Activated T-cell treated with anti-CD3 and anti-CD28 coated beads, Interleukin-2, amount 50 U/mL, for 72 hours (primary cell): ENCODE results near the gene IZUMO4. TPM values are rescaled to one million over a fixed set of nuclear protein-coding genes. Genes with fewer than 3 reads are reported as not detected.

Experiments used
- ATAC-seq, 2 donors: fragments of 150-1000 bp; cut with Tn5 transposase; replicated peaks in 1 of 2; 2 replicates each; pipeline ENCODE4 v1.10.0; 2021; ENCODE audit warnings: moderate library complexity in 2 of 2, mild to moderate bottlenecking in 1 of 2
- DNase-seq, 2 donors: peaks; one replicate each; pipeline ENCODE4 v3.0.0; 2021 to 2022; ENCODE audit warnings: mixed read lengths in 1 of 2
- H3K27ac Mint-ChIP-seq: one replicate; pipeline ENCODE4 v1.8.0; 2022; ENCODE audit warnings: mild to moderate bottlenecking, moderate library complexity, mixed read lengths
- H3K27me3 Mint-ChIP-seq: one replicate; pipeline ENCODE4 v1.8.0; 2022; ENCODE audit warnings: low read depth, mixed read lengths
- H3K36me3 Mint-ChIP-seq, 2 donors: one replicate each; pipeline ENCODE4 v1.8.0; 2022; ENCODE audit warnings: mixed read lengths in 2 of 2, mild to moderate bottlenecking in 1 of 2; ENCODE audit not compliant: insufficient read depth in 2 of 2
- H3K4me1 Mint-ChIP-seq: one replicate; pipeline ENCODE4 v1.8.0; 2022; ENCODE audit warnings: low read depth, mixed read lengths
- H3K4me3 Mint-ChIP-seq, 2 donors: one replicate each; pipeline ENCODE4 v1.8.0; 2022; ENCODE audit warnings: mild to moderate bottlenecking in 2 of 2, mixed read lengths in 2 of 2, moderate library complexity in 2 of 2
- H3K9me3 Mint-ChIP-seq, 2 donors: one replicate each; pipeline ENCODE4 v1.8.0; 2022; ENCODE audit warnings: mixed read lengths in 2 of 2
- total RNA-seq, 2 donors: library from RNA; stranded (reverse); gene quantifications; one replicate each; pipeline ENCODE4 v1.2.3, GENCODE V29; 2022

IZUMO4 gene
- total RNA-seq, 2 donors from 2014 or later = 28.5 to 36.9 TPM

DNA sequence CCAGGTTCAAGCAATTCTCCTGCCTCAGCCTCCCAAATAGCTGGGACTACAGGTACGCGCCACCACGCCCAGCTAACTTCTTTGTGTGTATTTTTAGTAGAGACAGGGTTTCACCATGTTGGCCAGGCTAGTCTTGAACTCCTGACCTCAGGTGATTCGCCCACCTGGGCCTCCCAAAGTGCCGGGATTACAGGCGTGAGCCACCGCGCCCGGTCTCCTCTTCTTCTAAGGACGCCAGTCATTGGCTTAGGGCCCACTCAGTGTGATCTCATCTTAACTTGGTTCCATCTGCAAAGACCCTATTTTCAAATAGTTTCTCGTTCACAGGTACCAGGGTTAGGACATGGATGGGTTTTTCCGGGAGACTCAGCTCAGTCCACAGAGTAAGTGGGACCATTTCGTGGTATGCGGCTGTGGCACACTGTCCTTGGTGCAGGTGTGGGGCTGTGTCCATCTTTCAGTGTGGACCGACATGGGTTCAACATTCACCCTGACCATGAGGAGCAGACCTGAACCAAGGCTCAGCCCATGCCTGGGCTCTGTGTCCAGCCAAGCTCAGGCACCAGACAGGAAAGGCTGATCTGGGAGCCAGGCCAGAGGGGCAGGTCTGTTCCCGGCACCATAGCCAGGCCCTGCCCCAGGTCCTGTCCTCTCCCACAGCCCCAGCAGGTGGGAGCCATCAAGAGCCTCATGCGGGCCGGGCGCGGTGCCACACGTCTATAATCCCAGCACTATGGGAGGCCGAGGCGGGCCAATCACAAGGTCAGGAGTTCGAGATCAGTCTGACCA, 42.9 kb upstream of the IZUMO4 start:
- Mint-ChIP-seq H3K27ac (peak overlapping the region; percentile 50), H3K36me3 (peaks cover 0 to 1% of the 10 kb centered on the region in 2 donors), H3K9me3 (no peaks in the 10 kb centered on the region), H3K27me3 (no peaks in the 10 kb centered on the region), H3K4me3 (no peak overlapping the region), H3K4me1 (peaks cover 39% of the 10 kb centered on the region)
- ATAC-seq (no peak), DNase-seq (no peak)

DNA sequence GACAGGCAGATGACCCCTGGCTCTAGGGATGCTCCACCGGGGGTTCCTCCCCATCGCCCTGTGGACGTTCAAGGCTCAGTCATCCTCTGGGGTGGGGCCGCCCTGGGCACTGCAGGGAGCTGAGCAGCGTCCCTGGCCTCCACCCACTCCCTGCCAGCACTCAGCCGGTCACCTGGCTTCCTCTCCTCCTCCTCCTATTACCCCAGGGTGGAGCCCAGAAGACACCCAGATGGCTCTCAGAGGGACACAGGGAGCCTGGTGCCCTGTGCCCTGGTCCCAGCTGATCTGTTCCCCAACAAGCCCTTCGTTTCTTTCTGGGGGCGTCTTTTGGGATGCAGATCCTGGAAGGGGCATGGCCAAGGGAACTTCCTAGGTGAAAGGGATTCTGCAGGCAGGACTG, 42.0 kb upstream of the IZUMO4 start:
- Mint-ChIP-seq H3K9me3 (no peaks in the 10 kb centered on the region), H3K27me3 (no peaks in the 10 kb centered on the region), H3K4me3 (no peak overlapping the region), H3K4me1 (peaks cover 35% of the 10 kb centered on the region), H3K27ac (no peak overlapping the region), H3K36me3 (peaks cover 0 to 1% of the 10 kb centered on the region in 2 donors)
- ATAC-seq = no peak
- no peak for DNase-seq

GRCh38 chr19:2055931-2056836, 40.5 kb upstream of the IZUMO4 start:
- peak in 1 of 2 donors; percentile 49 for DNase-seq
- Mint-ChIP-seq H3K4me3 (peak overlapping the region; percentile 73 to 75), H3K27ac (peak overlapping the region; percentile 95), H3K9me3 (no peaks in the 10 kb centered on the region), H3K36me3 (peaks cover 0 to under 1% of the 10 kb centered on the region in 2 donors), H3K4me1 (peaks cover 43% of the 10 kb centered on the region), H3K27me3 (no peaks in the 10 kb centered on the region)
- peak in 1 of 2 donors; percentile 19 for ATAC-seq

DNA sequence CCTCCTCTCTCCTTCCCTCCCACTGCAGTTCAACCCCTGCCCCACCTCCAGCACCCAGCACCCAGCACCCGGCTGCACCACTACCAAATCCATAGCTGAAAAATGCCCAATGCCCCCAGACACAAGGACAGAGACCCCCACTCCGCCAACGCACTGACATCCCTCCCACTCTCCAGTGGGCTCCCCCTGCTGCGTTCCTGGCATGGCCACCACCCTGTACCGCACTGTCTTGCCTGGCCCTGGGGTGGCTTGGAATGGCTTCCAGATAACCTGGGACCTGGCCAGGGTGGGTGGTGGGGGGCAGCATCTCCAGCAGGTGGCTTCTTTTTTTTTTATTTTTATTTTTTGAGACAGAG, 39.9 kb upstream of the IZUMO4 start:
- H3K27ac Mint-ChIP-seq = peak overlapping the region; percentile 83
- no peak for ATAC-seq
- peak overlapping the region; percentile 54 to 66 for H3K4me3 Mint-ChIP-seq
- no peak for DNase-seq
- no peaks in the 10 kb centered on the region for H3K36me3 Mint-ChIP-seq
- H3K27me3 Mint-ChIP-seq = no peaks in the 10 kb centered on the region
- peaks cover 39% of the 10 kb centered on the region for H3K4me1 Mint-ChIP-seq
- H3K9me3 Mint-ChIP-seq = no peaks in the 10 kb centered on the region

DNA sequence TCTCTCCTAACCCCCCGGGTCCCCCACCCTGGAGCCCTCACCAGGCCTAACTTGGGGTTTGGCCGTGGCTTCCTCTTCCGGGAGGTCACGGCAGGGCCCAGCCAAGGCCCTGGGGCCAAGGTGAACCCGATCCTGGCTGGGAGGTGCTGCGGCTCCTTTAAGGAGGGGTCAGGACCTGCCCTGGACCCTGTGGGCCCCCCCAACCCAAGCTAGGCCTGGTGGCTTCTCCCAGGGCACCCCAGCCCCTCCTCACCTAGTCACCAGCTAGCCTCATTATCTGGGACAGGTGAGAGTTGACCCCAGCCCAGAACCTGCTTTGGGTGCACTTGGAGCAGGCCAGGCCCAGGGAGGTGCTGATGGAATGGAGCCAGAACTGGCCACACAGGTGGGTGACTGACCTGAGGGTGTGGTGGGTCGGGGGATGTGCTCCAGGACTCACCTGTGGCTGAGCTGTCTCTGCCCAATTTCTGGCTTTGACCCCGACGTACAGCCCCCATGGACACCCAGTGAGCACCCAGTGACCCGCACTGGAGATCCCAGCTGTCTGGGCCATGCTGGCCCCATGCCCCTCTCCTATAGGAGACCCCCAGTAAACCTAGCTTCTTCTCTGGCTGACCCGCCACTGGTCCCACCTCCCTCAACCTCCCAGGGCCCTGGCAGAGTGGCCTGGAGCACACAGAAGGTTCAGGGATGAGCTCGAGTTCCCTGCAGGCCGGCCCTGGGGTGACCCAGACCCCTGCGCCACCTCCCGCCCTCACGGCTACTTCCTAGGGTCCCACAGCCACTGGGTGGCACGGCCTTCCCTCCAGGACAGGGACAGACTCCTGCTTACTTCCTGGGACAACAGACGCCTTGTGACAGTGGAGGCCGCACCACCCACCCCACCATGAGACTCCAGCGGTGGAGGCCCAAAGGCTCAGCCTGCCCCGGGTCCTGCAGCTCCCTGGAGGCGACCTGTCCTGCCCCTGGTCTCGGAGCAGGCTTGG, 38.9 kb upstream of the IZUMO4 start:
- no peaks in the 10 kb centered on the region for H3K36me3 Mint-ChIP-seq
- no peaks in the 10 kb centered on the region for H3K27me3 Mint-ChIP-seq
- no peak overlapping the region for H3K27ac Mint-ChIP-seq
- ATAC-seq (no peak), DNase-seq (no peak)
- H3K4me3 Mint-ChIP-seq = peak overlapping the region in 1 of 2 donors; percentile 66
- H3K4me1 Mint-ChIP-seq = peaks cover 39% of the 10 kb centered on the region
- H3K9me3 Mint-ChIP-seq = no peaks in the 10 kb centered on the region

DNA sequence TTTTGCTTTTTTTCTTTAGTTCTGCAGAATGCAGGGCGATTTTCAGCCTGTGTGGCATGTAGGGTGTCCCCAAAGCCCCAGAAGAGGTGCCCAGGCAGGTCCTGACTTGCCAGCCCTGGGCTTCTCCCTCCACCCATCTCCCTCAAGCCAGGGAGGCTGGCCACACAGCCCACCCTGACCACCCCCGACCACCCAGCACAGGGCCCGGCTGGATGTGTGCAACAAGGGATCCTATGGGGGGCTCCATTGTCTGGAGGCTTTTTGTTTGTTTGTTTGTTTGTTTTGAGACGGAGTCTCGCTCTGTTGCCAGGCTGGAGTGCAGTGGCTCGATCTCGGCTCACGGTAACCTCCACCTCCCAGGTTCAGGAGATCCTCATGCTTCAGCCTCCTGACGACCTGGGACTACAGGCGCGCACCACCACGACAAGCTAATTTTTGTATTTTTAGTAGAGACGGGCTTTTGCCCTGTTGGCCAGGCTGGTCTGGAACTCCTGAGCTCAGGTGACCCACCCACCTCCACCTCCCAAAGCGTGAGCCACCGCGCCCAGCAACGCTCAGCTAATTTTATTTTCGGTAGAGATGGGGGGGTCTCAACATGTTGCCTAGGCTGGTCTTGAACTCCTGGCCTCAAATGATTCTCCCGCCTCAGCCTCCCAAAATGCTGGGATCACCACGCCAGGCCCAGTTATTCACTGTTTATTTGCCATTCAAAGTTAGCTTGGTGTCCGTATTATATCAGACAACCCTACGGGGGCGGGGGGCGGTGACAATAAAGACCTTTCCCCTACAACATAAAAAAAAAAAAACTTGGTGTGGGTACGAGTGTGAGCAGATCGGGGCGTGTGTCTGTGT, 37.9 kb upstream of the IZUMO4 start:
- H3K27ac Mint-ChIP-seq = peak overlapping the region; percentile 85
- no peaks in the 10 kb centered on the region for H3K36me3 Mint-ChIP-seq
- H3K4me1 Mint-ChIP-seq = peaks cover 40% of the 10 kb centered on the region
- ATAC-seq (no peak), DNase-seq (no peak)
- H3K27me3 Mint-ChIP-seq = no peaks in the 10 kb centered on the region
- no peaks in the 10 kb centered on the region for H3K9me3 Mint-ChIP-seq
- H3K4me3 Mint-ChIP-seq = peak overlapping the region; percentile 56 to 67

- peak overlapping the region; percentile 97 for H3K27ac Mint-ChIP-seq
- no peaks in the 10 kb centered on the region for H3K27me3 Mint-ChIP-seq
- H3K4me1 Mint-ChIP-seq = peaks cover 40% of the 10 kb centered on the region
- H3K36me3 Mint-ChIP-seq = no peaks in the 10 kb centered on the region
- ATAC-seq (no peak), DNase-seq (no peak)
- H3K4me3 Mint-ChIP-seq = peak overlapping the region; percentile 91 to 94
- no peaks in the 10 kb centered on the region for H3K9me3 Mint-ChIP-seq
These were observed 37.1 kb upstream of the IZUMO4 start for GRCh38 chr19:2059422-2060201.

DNA sequence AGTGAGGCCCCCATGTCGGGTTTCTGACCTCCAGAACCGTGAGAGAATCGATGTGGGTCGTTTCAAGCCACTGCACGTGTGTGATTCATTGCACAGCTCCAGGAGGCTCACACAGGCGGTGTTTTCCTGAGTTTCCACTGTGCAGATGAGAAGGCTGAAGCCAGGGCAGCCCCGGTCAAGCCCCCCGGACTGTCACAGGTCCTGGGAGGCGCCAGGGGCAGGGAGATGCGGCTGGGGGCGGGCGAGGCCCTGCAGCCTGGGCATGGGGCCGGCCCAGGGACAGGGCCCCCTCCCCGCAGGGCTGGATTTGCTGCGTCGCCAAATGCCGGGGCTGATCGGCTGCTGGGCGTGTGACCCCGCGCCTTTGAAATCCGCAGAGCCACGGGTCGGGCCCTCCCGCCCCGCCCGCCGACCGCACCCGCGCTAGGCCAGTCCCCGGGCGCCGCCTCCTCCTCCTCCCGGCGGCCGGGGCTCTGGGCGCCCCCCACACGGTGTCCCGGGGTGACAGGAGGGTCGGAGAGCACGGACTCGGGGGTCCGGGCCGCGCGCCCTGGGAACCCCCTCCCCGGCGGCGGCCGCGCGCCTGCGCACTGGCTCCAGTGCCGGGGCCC, 35.7 kb upstream of the IZUMO4 start:
- Mint-ChIP-seq H3K9me3 (no peaks in the 10 kb centered on the region), H3K27ac (peak overlapping the region; percentile 97), H3K27me3 (no peaks in the 10 kb centered on the region), H3K4me1 (peaks cover 31% of the 10 kb centered on the region), H3K36me3 (no peaks in the 10 kb centered on the region), H3K4me3 (peak overlapping the region; percentile 91 to 94)
- peak; percentile 60 to 64 for ATAC-seq
- peak in 1 of 2 donors; percentile 72 for DNase-seq

DNA sequence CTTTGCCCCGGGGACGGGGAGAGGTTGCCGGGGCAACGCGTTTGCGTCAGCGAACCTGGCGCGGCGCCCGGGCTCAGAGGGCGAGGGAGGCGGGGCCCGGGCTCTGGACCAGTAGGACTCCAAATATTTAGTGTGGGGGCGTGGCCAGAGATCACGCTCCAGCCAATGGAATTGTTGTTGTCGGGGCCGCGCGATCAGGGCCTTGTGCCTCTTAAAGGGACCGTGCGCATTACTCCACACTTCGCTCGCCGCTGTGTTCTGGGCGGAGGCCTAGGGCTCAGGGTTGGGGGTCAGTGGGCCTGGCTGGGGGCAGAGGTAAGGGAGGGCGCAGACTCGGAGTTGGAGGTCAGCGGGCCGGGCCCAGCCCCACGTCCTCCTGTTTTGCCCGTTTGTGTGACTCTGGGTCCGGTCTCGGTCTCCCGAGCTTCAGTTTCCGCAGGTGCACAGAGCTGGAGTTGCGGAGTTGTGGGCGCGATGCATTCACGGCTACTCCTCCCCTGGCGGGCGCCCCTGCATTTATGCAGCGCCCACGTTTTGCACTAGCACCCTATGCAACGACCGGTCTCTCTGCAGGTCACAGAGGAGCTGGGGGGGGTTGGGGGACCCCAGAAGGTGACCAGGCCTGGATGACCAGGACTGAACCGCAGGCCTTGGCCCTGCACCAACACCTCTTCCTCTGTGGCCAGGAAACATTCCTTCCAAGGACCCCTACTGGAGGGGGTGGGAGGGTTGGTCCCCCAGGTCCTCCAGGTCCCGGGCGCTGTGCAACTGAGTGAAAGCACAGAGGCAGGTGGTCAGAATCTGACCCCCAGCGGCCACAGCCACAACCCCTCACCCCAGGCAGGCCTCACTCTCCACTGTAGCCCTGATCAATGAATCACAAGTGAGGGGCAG, 35.0 kb upstream of the IZUMO4 start:
- H3K4me3 Mint-ChIP-seq = peak overlapping the region; percentile 89 to 91

DNA sequence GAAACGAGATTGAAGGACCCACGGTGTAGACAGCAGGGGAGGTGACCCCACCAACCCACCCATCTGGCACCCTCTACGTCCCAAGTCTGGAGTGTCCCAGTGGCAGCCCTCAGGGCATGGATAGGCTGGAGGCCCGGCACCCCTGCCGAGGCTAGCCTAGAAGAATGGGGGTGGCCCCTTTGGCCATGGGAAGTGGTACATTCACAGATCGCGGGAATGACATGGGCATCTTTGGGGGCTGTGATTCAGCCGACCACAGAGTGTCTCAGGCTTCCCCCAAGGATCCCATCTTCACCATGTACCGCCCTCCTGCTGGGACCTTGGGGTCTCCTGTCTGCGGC, 34.4 kb upstream of the IZUMO4 start:
- peaks cover 26% of the 10 kb centered on the region for H3K4me1 Mint-ChIP-seq
- H3K27ac Mint-ChIP-seq = no peak overlapping the region
- ATAC-seq (no peak), DNase-seq (no peak)
- H3K4me3 Mint-ChIP-seq = peak overlapping the region; percentile 89 to 91
- no peaks in the 10 kb centered on the region for H3K27me3 Mint-ChIP-seq
- H3K36me3 Mint-ChIP-seq = no peaks in the 10 kb centered on the region
- H3K9me3 Mint-ChIP-seq = no peaks in the 10 kb centered on the region

More for the DNA sequence above, 35.0 kb upstream of the IZUMO4 start:
- peak; percentile 99 to 100 for DNase-seq
- Mint-ChIP-seq H3K36me3 (no peaks in the 10 kb centered on the region), H3K9me3 (no peaks in the 10 kb centered on the region), H3K27ac (peak overlapping the region; percentile 33), H3K27me3 (no peaks in the 10 kb centered on the region), H3K4me1 (peaks cover 26% of the 10 kb centered on the region)
- peak; percentile 85 to 89 for ATAC-seq
